ENCODE results near the gene TMEM209.

Gene TMEM209

GRCh38 chr7:130144312-130145171 lies 60.7 kb downstream of the TMEM209 start:
- DNase-seq: no peak

GRCh38 chr7:130143986-130144311 lies 61.3 kb downstream of the TMEM209 start:
- DNase-seq: no peak

GRCh38 chr7:130143334-130143732 lies 61.9 kb downstream of the TMEM209 start:
- no peak for DNase-seq

- no peak for DNase-seq
Measured at GRCh38 chr7:130142654-130143333, 62.4 kb downstream of the TMEM209 start.

GRCh38 chr7:130141884-130142653 lies 63.1 kb downstream of the TMEM209 start:
- DNase-seq: peak in 1 of 56 donors; percentile 70

GRCh38 chr7:130141161-130141883 lies 63.9 kb downstream of the TMEM209 start:
- peak in 50 of 56 donors; percentile 11 to 91 (median 52) for DNase-seq

- no peak for DNase-seq
Measured at GRCh38 chr7:130140551-130141160, 64.5 kb downstream of the TMEM209 start.

- no peak for DNase-seq
Measured at GRCh38 chr7:130139193-130139960, 65.8 kb downstream of the TMEM209 start.

GRCh38 chr7:130137207-130137606 lies 68.0 kb downstream of the TMEM209 start:
- DNase-seq: no peak

- DNase-seq: no peak
Measured at GRCh38 chr7:130136579-130137167, 68.5 kb downstream of the TMEM209 start.

- peak in 21 of 56 donors; percentile 14 to 70 (median 35) for DNase-seq
Measured at GRCh38 chr7:130135208-130136205, 69.7 kb downstream of the TMEM209 start.

GRCh38 chr7:130134726-130135125 lies 70.5 kb downstream of the TMEM209 start:
- no peak for DNase-seq

GRCh38 chr7:130134106-130134636 lies 71.0 kb downstream of the TMEM209 start:
- no peak for DNase-seq

GRCh38 chr7:130133029-130133782 lies 72.0 kb downstream of the TMEM209 start:
- no peak for DNase-seq

- no peak for DNase-seq
Measured at GRCh38 chr7:130131964-130132875, 73.0 kb downstream of the TMEM209 start.

- DNase-seq: no peak
Measured at GRCh38 chr7:130131191-130131834, 73.9 kb downstream of the TMEM209 start.

Data from nucleus accumbens (tissue), 56 donors.